Vagina (tissue), 2 donors: ENCODE results near the gene PDE4D.

ENCODE experiments used
- CTCF ChIP-seq, 3 experiments: fragments of 450-650 bp in 2 of 3; fragments of 200-600 bp in 1 of 3; sonication (generic) in 1 of 3; IDR thresholded peaks; one replicate each; pipeline ENCODE4 v1.5.1; 2017 to 2019; ENCODE audit warnings: antibody characterized with exemption in 3 of 3, mild to moderate bottlenecking in 2 of 3, moderate library complexity in 2 of 3
- POLR2A ChIP-seq, 2 donors: fragments of 450-650 bp; IDR thresholded peaks; one replicate each; pipeline ENCODE4 v1.6.1; 2017; ENCODE audit warnings: antibody characterized with exemption in 2 of 2, mild to moderate bottlenecking in 2 of 2, moderate library complexity in 2 of 2

- TF ChIP-seq CTCF (IDR thresholded peaks at IDR 0.05): no peak
- TF ChIP-seq POLR2A (IDR thresholded peaks at IDR 0.05): no peak
Measured at GRCh38 chr5:59356813-59357380, 536.6 kb downstream of the PDE4D start.
